Esophagus squamous epithelium (tissue), 4 donors: ENCODE measurements around the gene NR0B2.

Experiments
- POLR2A ChIP-seq, 4 donors: fragments of 450-650 bp; IDR thresholded peaks; one replicate each; pipeline ENCODE4 v1.6.1; 2017; ENCODE audit warnings: antibody characterized with exemption in 4 of 4, mild to moderate bottlenecking in 4 of 4, moderate library complexity in 3 of 4
- TF ChIP-seq, protein P1 (sequence below), 6 experiments: fragments of 450-650 bp in 4 of 6; fragments of 200-600 bp in 2 of 6; sonication (generic) in 2 of 6; IDR thresholded peaks; one replicate each; pipeline ENCODE4 v1.5.1; 2016 to 2019; ENCODE audit warnings: antibody characterized with exemption in 6 of 6, mild to moderate bottlenecking in 4 of 6, moderate library complexity in 4 of 6

DNA sequence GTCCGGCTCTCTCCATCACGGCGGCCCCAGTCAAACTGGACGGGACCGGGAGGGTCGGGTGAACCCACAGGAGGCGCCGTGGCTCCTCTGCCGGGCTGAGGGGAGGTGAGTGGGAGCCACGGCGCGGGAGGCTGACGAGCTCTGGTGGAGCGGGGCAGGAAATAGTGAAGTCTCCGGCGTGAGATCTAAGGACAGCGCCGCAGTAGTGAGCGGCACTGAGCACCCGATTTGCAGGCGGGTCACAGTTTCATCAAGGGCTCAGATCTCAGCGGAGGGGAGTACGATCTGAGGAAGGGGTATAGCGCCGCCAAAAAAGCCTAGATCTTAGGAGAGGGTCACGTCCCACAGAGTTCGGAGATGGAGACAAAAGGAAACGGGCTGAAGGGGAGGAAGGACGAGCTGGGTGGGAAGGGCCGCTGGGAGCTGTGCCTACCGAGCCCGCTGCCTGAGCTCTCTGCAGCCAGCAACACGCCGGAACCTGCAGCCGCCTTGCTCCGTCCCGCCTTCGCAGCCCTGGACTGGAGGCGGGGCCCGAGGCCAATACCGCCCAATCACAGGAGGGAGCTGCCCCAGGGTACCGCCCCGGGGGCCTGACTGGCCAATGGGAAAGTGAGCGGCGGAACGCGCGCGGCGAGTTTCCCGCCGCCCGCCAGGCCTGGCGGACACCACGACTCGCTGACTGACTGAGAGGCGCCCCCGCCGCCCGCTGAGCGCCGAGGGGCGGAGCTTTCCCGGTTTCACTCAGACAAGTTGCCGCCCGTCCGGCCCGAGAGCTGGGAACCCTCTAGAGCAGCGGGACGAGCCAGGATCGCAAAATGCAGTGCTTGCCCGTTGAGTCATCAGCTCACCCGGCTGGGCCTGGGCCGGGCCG is 48.9 kb downstream of the NR0B2 start:
- TF ChIP-seq, protein P1, sequence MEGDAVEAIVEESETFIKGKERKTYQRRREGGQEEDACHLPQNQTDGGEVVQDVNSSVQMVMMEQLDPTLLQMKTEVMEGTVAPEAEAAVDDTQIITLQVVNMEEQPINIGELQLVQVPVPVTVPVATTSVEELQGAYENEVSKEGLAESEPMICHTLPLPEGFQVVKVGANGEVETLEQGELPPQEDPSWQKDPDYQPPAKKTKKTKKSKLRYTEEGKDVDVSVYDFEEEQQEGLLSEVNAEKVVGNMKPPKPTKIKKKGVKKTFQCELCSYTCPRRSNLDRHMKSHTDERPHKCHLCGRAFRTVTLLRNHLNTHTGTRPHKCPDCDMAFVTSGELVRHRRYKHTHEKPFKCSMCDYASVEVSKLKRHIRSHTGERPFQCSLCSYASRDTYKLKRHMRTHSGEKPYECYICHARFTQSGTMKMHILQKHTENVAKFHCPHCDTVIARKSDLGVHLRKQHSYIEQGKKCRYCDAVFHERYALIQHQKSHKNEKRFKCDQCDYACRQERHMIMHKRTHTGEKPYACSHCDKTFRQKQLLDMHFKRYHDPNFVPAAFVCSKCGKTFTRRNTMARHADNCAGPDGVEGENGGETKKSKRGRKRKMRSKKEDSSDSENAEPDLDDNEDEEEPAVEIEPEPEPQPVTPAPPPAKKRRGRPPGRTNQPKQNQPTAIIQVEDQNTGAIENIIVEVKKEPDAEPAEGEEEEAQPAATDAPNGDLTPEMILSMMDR (IDR thresholded peaks at IDR 0.05): peak in 2 of 6 experiments; percentile 2 to 15
- peak in 3 of 4 donors; percentile 59 to 95 (median 94) for TF ChIP-seq POLR2A (IDR thresholded peaks at IDR 0.05)
